Activated T-cell treated with anti-CD3 and anti-CD28 coated beads, Interleukin-2, amount 50 U/mL, for 48 hours (primary cell): ENCODE data around the gene MAP4K2.

Experiments
- DNase-seq, 2 experiments: peaks; one replicate each; pipeline ENCODE4 v3.0.0-alpha.2; 2020

The MAP4K2 gene

DNA sequence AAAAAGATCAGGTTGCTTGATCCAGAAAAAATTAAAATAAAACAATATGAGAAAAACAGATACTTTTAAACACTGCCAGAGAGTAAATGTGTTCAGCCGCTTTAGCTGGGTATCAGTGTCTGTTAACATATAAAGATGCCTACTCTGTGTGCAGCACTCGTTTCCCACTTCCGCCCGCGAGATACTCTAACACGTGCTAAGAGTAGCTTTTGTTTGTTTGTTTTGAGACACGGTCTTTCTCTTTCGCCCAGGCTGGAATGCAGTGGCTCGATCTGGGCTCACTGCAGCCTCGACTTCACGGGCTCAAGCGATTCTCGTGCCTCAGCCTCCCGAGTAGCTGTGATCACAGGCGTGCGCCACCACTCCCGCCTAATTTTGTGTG, 7.9 kb upstream of the MAP4K2 start:
- peak in 1 of 2 experiments; percentile 63 for DNase-seq

DNA sequence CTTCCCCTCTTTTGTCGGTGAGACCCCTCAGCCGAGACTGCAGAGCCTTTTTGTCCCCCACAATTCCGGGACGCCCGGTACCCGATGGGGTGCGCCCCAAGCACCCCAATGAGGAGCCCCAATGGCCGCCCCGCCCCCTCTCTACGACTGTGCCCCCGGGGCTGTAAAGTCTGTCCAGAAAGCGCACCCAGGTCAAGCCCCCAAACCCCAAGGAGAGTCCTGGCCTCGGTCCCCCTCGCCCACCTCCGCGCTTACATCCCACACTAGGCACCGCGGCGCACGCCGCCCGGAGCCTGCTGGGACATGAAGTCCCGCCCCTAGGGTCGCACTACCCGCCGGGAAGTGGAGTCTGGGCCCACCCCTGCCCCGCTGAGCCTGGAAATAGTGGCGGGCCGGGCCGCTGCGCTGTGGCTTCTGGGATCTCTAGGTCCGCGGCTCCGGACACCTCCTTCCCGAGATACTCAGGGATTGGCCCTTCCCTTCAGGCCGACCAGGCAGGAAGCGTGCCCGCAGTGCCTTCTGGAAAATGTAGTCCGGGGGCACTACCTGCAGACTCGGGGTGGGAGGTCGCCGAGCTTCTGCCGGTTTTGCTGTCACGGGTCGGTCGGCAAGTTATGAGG, 7.4 kb upstream of the MAP4K2 start, which contains the start of gene MEN1:
MEN1 (minus strand) TSS at position 281 of the 620 bp plus-strand sequence. CDS start 442 bp downstream, outside the sequence.
- peak; percentile 90 to 91 for DNase-seq

- DNase-seq: peak in 1 of 2 experiments; percentile 34
Observed at GRCh38 chr11:64809781-64810241, 6.8 kb upstream of the MAP4K2 start.

DNA sequence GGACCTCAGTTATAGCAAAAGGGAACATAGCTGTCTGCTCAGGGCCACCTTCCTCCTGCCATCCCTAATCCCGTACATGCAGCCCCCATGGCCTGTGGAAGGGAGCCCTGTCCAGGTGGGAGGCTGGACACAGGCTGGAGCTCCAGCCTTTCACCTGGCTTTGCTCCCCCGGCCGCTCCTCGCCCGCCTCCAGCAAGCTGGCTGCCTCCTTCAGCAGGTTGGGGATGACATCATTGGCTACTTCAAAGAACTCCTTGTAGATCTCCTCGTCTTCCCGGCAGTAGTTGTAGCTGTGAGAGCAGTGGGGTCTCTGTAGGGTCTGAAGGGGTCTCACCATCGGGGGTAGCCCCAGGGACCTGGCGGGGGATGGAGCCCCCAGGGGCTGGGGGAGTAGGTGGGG, 2.5 kb upstream of the MAP4K2 start:
- DNase-seq: no peak

- no peak for DNase-seq
Observed at GRCh38 chr11:64804346-64805210, 1.6 kb upstream of the MAP4K2 start.

DNA sequence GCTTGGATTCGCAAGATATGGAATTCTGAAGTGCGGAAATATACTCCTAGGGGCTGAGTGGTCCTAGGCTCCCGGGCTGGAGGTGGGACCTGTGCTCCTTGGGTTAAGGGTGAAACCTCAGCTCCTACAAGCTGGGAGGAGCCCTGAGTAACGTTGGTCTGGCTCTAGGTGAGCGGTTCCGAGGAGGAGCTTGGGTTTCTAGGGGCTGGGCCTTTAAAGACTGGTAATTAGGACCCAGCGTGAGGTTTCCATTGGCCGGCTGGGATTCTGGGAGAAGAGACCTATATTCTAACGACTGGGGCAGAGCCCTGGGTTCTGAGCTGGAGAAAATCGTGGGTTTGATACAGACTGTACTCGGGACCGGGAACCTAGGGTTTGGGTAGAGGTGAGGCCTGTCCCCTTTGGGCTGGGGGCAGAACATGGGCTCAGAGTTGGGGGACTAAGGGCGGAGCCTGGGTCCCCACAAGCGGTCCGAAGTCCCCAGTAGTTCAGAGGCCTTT, 882 bp upstream of the MAP4K2 start:
- no peak for DNase-seq

DNA sequence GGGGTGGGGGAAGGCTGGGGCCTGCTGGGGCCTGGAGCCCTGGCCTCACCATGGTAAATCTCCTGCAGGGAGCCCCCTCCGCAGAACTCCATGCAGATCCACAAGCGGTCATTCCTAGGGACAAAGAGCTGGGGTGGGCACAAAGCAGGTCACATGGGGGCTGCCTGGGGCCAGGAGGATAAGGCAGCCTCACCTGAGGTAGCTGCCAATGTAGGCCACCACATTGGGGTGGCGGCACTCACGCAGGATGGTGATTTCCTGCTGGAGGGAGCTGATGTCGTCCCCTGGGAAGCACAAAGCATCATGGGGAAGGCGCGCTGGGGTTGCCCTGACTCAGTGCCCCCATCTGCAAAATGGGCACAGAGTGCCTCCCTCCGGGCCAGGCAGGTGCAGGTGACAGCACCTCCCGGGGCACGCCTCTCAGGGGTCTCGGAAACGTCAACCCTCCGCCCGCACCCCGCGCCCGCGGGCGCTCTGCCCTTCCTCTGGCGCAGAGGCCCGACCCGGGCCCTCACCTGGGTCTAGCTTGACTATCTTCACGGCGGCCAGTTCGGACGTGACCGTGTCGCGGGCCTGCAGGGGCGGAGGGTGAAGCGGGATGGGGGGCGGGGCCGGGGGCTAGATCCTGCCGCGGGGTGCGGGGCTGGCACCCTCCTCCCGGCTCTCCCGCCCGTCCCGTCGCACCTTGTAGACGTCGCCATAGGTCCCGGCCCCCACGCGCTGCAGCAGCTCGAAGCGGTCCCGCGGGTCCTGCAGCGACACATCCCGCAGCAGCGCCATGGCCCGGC, 450 bp downstream of the MAP4K2 start:
- DNase-seq: peak; percentile 55 to 59

- DNase-seq: peak in 1 of 2 experiments; percentile 31
Observed at GRCh38 chr11:64801561-64802369, 1.2 kb downstream of the MAP4K2 start.

GRCh38 chr11:64801158-64801464, 1.9 kb downstream of the MAP4K2 start:
- DNase-seq: no peak

GRCh38 chr11:64800303-64801157, 2.5 kb downstream of the MAP4K2 start:
- no peak for DNase-seq

DNA sequence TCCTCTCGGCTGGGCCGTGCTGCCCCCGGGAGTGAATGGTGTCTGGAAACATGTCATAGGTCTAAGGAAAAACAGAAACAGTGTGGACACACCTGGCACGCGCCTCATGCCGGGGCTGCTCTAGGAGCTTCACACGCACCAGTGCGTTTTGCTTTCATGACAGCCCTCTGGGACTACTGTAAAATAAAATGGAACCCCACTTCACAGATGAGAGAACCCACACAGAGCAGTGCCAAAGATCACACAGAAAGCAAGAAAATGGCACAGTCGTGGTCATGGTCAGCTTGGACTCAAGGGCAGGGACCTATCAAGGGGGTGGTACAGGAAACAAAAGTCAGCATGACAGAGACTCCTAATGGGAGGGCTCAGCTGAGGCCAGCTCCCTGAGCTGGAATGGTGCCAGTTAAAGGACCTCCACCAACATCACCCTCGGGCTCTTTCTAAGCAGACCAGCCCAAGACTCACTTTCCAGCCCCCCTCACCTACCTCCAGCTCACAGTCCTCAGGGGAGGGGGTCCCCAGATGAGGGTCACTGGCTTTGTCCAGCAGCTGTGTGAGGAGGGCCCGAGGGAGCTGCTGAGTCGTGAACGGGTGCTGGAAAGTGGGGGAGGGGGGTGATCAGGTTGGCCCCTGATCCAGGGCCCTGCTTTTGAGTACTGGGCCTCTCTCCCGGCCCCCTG, 3.3 kb downstream of the MAP4K2 start:
- no peak for DNase-seq

DNA sequence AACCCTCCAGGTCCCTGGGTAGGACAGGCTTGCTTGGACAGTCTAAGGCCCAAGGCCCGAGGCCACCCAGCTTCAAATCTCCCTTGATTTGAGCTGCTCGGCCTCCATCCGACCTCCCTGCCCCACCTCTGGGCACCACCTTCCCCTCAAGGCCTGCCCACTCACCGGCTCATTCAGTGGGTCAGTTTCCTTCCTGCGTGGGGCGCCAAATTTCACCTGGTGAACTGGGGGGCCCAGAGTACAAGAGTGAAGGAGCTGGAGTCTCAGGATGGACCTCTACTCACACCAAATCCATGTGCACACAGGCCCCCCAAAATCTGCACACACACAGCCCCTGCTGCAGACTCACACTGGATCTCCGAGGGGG, 3.8 kb downstream of the MAP4K2 start:
- DNase-seq: no peak

- DNase-seq: no peak
Observed at GRCh38 chr11:64796757-64797541, 6.1 kb downstream of the MAP4K2 start.

GRCh38 chr11:64796047-64796756, 6.8 kb downstream of the MAP4K2 start:
- no peak for DNase-seq

- no peak for DNase-seq
Observed at GRCh38 chr11:64794526-64794925, 8.5 kb downstream of the MAP4K2 start.

GRCh38 chr11:64793271-64794160, 9.5 kb downstream of the MAP4K2 start:
- DNase-seq: no peak

GRCh38 chr11:64792482-64792881, 10.5 kb downstream of the MAP4K2 start:
- no peak for DNase-seq

DNA sequence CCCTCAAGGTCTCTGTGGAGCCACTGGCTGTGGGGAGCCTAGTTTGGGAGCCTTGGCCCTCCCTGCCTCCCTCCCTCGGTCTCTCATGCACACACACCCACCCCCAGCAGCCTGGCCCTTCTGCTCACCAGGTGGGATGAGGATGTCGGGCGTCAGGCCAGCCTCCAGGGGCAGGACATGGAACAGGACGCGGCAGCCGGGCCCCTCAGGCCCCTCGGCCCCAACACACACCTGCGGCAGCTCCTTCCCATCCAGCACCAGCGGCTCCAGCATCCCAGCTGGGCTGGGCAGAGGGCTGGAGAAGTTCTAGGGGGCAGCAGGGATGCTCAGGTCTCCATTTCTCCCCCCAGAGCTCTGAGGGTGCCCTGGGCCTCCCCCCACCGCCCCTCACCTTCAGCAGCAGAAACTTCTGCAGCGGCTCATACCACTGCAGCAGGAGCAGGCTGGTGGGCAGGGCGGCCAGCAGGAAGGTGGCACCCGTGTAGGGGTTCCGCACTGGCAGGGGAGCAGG, 11.2 kb downstream of the MAP4K2 start:
- no peak for DNase-seq
